ENCODE data around the gene SGO2.

GRCh38 chr2:200507179-200507578 lies 18.8 kb upstream of the SGO2 start:
- no peak for TF ChIP-seq ZNF274 (IDR thresholded peaks at IDR 0.05; ENCODE audit: low read depth, low read length)
- TF ChIP-seq CTCF (IDR thresholded peaks at IDR 0.05 in 2 of 3, conservative IDR thresholded peaks at IDR 0.05 in 1 of 3; ENCODE audit: borderline replicate concordance in 1 of 3, insufficient read depth in 1 of 3, low read depth in 2 of 3, low read length in 2 of 3): no peak
- no peak for TF ChIP-seq YY1 (IDR thresholded peaks at IDR 0.05; ENCODE audit: extremely low read depth, insufficient replicate concordance, low read depth, low read length)
